GM23338 (cell line): ENCODE data around the gene GSTM2. TPM values are rescaled to one million over a fixed set of nuclear protein-coding genes. Genes with fewer than 3 reads are reported as not detected.
"Not testable (repeated sequence)": the region's sequence is repeated elsewhere in the genome, so short reads cannot be mapped to it uniquely, and the experiment has no call there.

Experiments used
- ATAC-seq: fragments of 200-7000 bp; cut with Tn5 transposase; 3 replicates; pipeline ENCODE4 v1.9.1; 2020
- DNase-seq: peaks from one replicate; pipeline ENCODE4 v3.0.0-alpha.2; 2015; ENCODE audit warnings: low spot score
- H2AFZ ChIP-seq: fragments of 200-600 bp; sonication (generic); 2 replicates; pipeline ENCODE4 v1.8.0; 2016; ENCODE audit warnings: antibody characterized with exemption, mild to moderate bottlenecking, moderate library complexity
- H3F3A ChIP-seq: fragments of 200-600 bp; sonication (generic); replicated peaks from 2 replicates; pipeline ENCODE4 v1.8.0; 2017; ENCODE audit warnings: antibody characterized with exemption, mixed run types, low read depth
- H3K27ac ChIP-seq: fragments of 200-600 bp; sonication (generic); 2 replicates; pipeline ENCODE4 v1.6.1; 2016; ENCODE audit warnings: low read depth
- H3K27me3 ChIP-seq: fragments of 200-600 bp; sonication (generic); 2 replicates; pipeline ENCODE4 v1.8.0; 2016; ENCODE audit warnings: mild to moderate bottlenecking, mixed run types, moderate library complexity; ENCODE audit not compliant: insufficient read depth
- H3K36me3 ChIP-seq: fragments of 200-600 bp; sonication (generic); 2 replicates; pipeline ENCODE4 v1.8.0; 2016; ENCODE audit warnings: mild to moderate bottlenecking; ENCODE audit not compliant: insufficient read depth
- H3K4me1 ChIP-seq: fragments of 200-600 bp; sonication (generic); 2 replicates; pipeline ENCODE4 v1.8.0; 2016; ENCODE audit warnings: mild to moderate bottlenecking, moderate library complexity; ENCODE audit not compliant: insufficient read depth
- H3K4me2 ChIP-seq: fragments of 200-600 bp; sonication (generic); 2 replicates; pipeline ENCODE4 v1.7.1; 2017; ENCODE audit warnings: mixed run types
- H3K4me3 ChIP-seq: fragments of 200-600 bp; sonication (generic); 2 replicates; pipeline ENCODE4 v1.6.1; 2016; ENCODE audit warnings: mixed run types
- H3K79me2 ChIP-seq: fragments of 200-600 bp; sonication (generic); replicated peaks from 2 replicates; pipeline ENCODE4 v1.8.0; 2017; ENCODE audit warnings: mild to moderate bottlenecking; ENCODE audit not compliant: insufficient read depth
- H3K9me2 ChIP-seq: fragments of 200-600 bp; sonication (generic); 2 replicates; pipeline ENCODE4 v1.8.0; 2017; ENCODE audit not compliant: insufficient read depth
- H4K20me1 ChIP-seq: fragments of 200-600 bp; sonication (generic); replicated peaks from 2 replicates; pipeline ENCODE4 v1.8.0; 2017; ENCODE audit warnings: mild to moderate bottlenecking; ENCODE audit not compliant: insufficient read depth
- H3K27ac Mint-ChIP-seq: 2 replicates; pipeline ENCODE4 v1.8.0; 2020; ENCODE audit warnings: inconsistent platforms, mild to moderate bottlenecking, moderate library complexity, mixed read lengths
- H3K27me3 Mint-ChIP-seq: 3 replicates; pipeline ENCODE4 v1.8.0; 2022; ENCODE audit warnings: low read depth, mild to moderate bottlenecking, moderate library complexity, mixed read lengths, inconsistent platforms; ENCODE audit not compliant: insufficient read depth, poor library complexity
- H3K36me3 Mint-ChIP-seq: 3 replicates; pipeline ENCODE4 v1.8.0; 2021; ENCODE audit warnings: low read depth, mild to moderate bottlenecking, inconsistent platforms, moderate library complexity, mixed read lengths
- H3K4me1 Mint-ChIP-seq: 3 replicates; pipeline ENCODE4 v1.8.0; 2020; ENCODE audit warnings: mild to moderate bottlenecking, inconsistent platforms, mixed read lengths
- H3K4me3 Mint-ChIP-seq: 3 replicates; pipeline ENCODE4 v1.8.0; 2021; ENCODE audit warnings: moderate library complexity, mild to moderate bottlenecking, inconsistent platforms, mixed read lengths
- H3K9me3 Mint-ChIP-seq: 3 replicates; pipeline ENCODE4 v1.8.0; 2020; ENCODE audit warnings: moderate library complexity, mild to moderate bottlenecking, inconsistent platforms, mixed read lengths
- CREB1 ChIP-seq: fragments of 250-450 bp; sonication (Bioruptor Pico); IDR thresholded peaks from 2 replicates; pipeline ENCODE4 v1.5.0; 2020; ENCODE audit warnings: low read depth, mild to moderate bottlenecking, moderate library complexity
- EZH2 ChIP-seq: fragments of 200-600 bp; sonication (generic); IDR thresholded peaks from one replicate; pipeline ENCODE4 v1.8.0; 2017; ENCODE audit warnings: antibody characterized with exemption, mild to moderate bottlenecking, low read depth; ENCODE audit not compliant: unreplicated experiment
- EZH2phosphoT487 ChIP-seq: fragments of 200-600 bp; sonication (generic); IDR thresholded peaks from one replicate; pipeline ENCODE4 v1.8.1; 2018; ENCODE audit warnings: antibody characterized with exemption; ENCODE audit not compliant: unreplicated experiment
- POLR2AphosphoS5 ChIP-seq: IDR thresholded peaks from 2 replicates; pipeline ENCODE4 v1.6.1; 2016; ENCODE audit warnings: antibody characterized with exemption, low read depth
- ZNF114 ChIP-seq: fragments of 250-450 bp; sonication (Bioruptor Pico); IDR thresholded peaks from 2 replicates; pipeline ENCODE4 v1.5.0; 2020; ENCODE audit warnings: mild to moderate bottlenecking, moderate library complexity
- ZNF331 ChIP-seq: fragments of 250-450 bp; sonication (Bioruptor Pico); IDR thresholded peaks from 2 replicates; pipeline ENCODE4 v1.5.0; 2020; ENCODE audit warnings: low read depth, mild to moderate bottlenecking, moderate library complexity
- polyA plus RNA-seq: library from polyadenylated mRNA; unstranded; fragments of >200 nt; fragmentation: Nextera tagmentation; extraction: Ambion mirVana; gene quantifications from 2 replicates; pipeline ENCODE4 v1.2.1, GENCODE V29; 2016
- total RNA-seq: library from RNA; depleted of rRNA; stranded (reverse); fragments of >200 nt; shearing (Covaris generic); gene quantifications from 2 replicates; pipeline ENCODE4 v1.2.3, GENCODE V29; 2014
- TF ChIP-seq, protein P1 (sequence below): IDR thresholded peaks from one replicate; pipeline ENCODE4 v1.6.1; 2018; ENCODE audit warnings: antibody characterized with exemption; ENCODE audit not compliant: unreplicated experiment
- TF ChIP-seq, protein P2 (sequence below), 2 experiments: fragments of 200-600 bp in 1 of 2; sonication (generic) in 1 of 2; conservative IDR thresholded peaks; 2 replicates each; pipeline versions ENCODE4 v1.5.1 to v1.6.1; 2016 to 2017; ENCODE audit warnings: antibody characterized with exemption in 2 of 2, low read depth in 2 of 2, mild to moderate bottlenecking in 2 of 2, moderate library complexity in 1 of 2
- TF ChIP-seq, protein P3 (sequence below): IDR thresholded peaks from 2 replicates; pipeline ENCODE4 v1.6.1; 2016; ENCODE audit warnings: antibody characterized with exemption

Gene GSTM2
- total and polyA plus RNA-seq, 2 experiments from 2014 or later = 8.9 to 16.0 TPM

DNA sequence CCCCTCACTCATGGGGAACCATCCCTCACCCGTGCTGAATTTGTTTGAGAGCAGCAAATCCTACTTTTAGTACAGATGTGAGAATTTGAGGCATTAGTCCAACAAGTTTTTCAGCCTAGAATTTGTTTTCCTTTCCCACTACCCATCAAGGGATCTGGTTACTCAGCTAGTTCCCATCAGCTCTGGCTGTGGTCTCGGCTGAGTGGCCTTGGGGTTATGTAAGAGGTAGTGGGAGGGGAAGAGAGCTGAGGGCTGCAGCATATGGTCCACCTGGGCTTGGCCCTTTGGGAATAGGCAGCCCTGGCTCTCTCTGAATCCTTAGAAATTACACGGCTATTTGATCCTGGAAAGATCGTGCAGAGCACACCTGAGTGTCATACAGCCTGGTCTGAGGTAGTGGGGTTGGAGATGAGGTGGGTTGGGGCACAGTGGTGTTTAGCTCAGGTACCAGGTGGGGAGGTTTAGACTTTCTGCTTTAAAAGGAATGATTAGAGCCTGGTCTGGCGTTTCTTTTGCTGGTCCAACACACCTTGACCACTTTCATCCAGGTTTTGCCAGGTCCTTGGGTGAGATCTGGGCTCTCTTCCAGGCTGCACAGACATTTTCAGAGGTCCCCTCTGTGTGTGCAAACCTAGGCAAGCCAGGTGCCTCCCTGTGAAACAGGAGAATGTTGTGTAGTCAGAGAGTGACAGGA is 7.7 kb upstream of the GSTM2 start (continued):
- no peak for TF ChIP-seq CREB1
- TF ChIP-seq POLR2AphosphoS5 = no peak
- TF ChIP-seq, protein P1, sequence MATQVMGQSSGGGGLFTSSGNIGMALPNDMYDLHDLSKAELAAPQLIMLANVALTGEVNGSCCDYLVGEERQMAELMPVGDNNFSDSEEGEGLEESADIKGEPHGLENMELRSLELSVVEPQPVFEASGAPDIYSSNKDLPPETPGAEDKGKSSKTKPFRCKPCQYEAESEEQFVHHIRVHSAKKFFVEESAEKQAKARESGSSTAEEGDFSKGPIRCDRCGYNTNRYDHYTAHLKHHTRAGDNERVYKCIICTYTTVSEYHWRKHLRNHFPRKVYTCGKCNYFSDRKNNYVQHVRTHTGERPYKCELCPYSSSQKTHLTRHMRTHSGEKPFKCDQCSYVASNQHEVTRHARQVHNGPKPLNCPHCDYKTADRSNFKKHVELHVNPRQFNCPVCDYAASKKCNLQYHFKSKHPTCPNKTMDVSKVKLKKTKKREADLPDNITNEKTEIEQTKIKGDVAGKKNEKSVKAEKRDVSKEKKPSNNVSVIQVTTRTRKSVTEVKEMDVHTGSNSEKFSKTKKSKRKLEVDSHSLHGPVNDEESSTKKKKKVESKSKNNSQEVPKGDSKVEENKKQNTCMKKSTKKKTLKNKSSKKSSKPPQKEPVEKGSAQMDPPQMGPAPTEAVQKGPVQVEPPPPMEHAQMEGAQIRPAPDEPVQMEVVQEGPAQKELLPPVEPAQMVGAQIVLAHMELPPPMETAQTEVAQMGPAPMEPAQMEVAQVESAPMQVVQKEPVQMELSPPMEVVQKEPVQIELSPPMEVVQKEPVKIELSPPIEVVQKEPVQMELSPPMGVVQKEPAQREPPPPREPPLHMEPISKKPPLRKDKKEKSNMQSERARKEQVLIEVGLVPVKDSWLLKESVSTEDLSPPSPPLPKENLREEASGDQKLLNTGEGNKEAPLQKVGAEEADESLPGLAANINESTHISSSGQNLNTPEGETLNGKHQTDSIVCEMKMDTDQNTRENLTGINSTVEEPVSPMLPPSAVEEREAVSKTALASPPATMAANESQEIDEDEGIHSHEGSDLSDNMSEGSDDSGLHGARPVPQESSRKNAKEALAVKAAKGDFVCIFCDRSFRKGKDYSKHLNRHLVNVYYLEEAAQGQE = no peak
- TF ChIP-seq EZH2phosphoT487 = no peak
- no peak for TF ChIP-seq EZH2
- TF ChIP-seq, protein P2, sequence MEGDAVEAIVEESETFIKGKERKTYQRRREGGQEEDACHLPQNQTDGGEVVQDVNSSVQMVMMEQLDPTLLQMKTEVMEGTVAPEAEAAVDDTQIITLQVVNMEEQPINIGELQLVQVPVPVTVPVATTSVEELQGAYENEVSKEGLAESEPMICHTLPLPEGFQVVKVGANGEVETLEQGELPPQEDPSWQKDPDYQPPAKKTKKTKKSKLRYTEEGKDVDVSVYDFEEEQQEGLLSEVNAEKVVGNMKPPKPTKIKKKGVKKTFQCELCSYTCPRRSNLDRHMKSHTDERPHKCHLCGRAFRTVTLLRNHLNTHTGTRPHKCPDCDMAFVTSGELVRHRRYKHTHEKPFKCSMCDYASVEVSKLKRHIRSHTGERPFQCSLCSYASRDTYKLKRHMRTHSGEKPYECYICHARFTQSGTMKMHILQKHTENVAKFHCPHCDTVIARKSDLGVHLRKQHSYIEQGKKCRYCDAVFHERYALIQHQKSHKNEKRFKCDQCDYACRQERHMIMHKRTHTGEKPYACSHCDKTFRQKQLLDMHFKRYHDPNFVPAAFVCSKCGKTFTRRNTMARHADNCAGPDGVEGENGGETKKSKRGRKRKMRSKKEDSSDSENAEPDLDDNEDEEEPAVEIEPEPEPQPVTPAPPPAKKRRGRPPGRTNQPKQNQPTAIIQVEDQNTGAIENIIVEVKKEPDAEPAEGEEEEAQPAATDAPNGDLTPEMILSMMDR (conservative IDR thresholded peaks at IDR 0.05; ENCODE audit: low read depth in 2 of 2) = no peak
- TF ChIP-seq, protein P3, sequence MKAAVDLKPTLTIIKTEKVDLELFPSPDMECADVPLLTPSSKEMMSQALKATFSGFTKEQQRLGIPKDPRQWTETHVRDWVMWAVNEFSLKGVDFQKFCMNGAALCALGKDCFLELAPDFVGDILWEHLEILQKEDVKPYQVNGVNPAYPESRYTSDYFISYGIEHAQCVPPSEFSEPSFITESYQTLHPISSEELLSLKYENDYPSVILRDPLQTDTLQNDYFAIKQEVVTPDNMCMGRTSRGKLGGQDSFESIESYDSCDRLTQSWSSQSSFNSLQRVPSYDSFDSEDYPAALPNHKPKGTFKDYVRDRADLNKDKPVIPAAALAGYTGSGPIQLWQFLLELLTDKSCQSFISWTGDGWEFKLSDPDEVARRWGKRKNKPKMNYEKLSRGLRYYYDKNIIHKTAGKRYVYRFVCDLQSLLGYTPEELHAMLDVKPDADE = no peak
- no peak for TF ChIP-seq ZNF114
- TF ChIP-seq ZNF331 (CRISPR knock-in tag) = no peak

DNA sequence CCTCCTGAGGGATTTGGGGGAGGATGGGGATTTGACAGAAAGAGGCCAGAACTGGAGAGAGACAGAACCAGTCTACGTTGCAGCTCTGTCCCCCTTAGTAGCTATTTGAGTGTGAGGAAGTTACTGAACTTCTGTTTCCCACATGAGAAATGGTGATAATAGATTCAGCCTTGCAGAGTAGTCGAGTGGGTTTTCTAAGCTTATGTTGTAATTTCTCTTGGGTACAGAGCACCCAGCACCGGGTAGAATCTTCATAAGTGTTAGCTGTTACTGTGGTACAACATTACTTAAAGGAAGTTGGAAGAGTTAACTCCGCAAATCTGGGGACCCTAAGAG is 7.2 kb upstream of the GSTM2 start:
- H3F3A ChIP-seq, DNase-seq, H3K27me3 Mint-ChIP-seq, H3K9me3 Mint-ChIP-seq, H4K20me1 ChIP-seq, H3K79me2 ChIP-seq, H2AFZ ChIP-seq, H3K4me3 Mint-ChIP-seq, ATAC-seq, H3K4me2 ChIP-seq, H3K4me3 ChIP-seq, H3K27ac ChIP-seq, H3K4me1 Mint-ChIP-seq, H3K36me3 Mint-ChIP-seq, H3K36me3 ChIP-seq, H3K27ac Mint-ChIP-seq, H3K27me3 ChIP-seq, H3K4me1 ChIP-seq, H3K9me2 ChIP-seq: not testable (repeated sequence)
